Sigmoid colon (tissue), 7 donors: ENCODE data around the gene RHOH. TPM values are rescaled to one million over a fixed set of nuclear protein-coding genes. Genes with fewer than 3 reads are reported as not detected.
A peak's percentile ranks its signal among the peaks of the same experiment; 100 is the strongest.

Experiments used
- DNase-seq: peaks from one replicate; pipeline ENCODE4 v3.0.0-alpha.2; 2019
- H3K27ac ChIP-seq, 4 donors: fragments of 200-600 bp; sonication (generic); one replicate each; pipeline ENCODE4 v1.5.1; 2016 to 2019; ENCODE audit warnings: mild to moderate bottlenecking in 1 of 4
- H3K27me3 ChIP-seq, 3 donors: fragments of 200-600 bp; sonication (generic); one replicate each; pipeline ENCODE4 v1.5.1; 2019; ENCODE audit warnings: mild to moderate bottlenecking in 1 of 3
- H3K36me3 ChIP-seq, 4 donors: fragments of 200-600 bp; sonication (generic); one replicate each; pipeline ENCODE4 v1.5.1; 2016 to 2019
- H3K4me1 ChIP-seq, 4 donors: fragments of 200-600 bp; sonication (generic); one replicate each; pipeline ENCODE4 v1.5.1; 2017 to 2019
- H3K4me3 ChIP-seq, 4 donors: fragments of 200-600 bp; sonication (generic); one replicate each; pipeline ENCODE4 v1.5.1; 2017 to 2019; ENCODE audit warnings: mild to moderate bottlenecking in 2 of 4, moderate library complexity in 1 of 4
- H3K9me3 ChIP-seq, 4 donors: fragments of 200-600 bp in 3 of 4; sonication (generic) in 3 of 4; one replicate each; pipeline versions ENCODE4 v1.5.1 to v1.6.1; 2013 to 2019
- EP300 ChIP-seq, 4 donors: sonication (generic); formaldehyde crosslinking; IDR thresholded peaks; one replicate each; pipeline ENCODE4 v1.6.1; 2017; ENCODE audit warnings: antibody characterized with exemption in 4 of 4
- POLR2A ChIP-seq, 2 donors: fragments of 450-650 bp; IDR thresholded peaks; one replicate each; pipeline ENCODE4 v1.6.1; 2016; ENCODE audit warnings: antibody characterized with exemption in 2 of 2, mild to moderate bottlenecking in 2 of 2, moderate library complexity in 2 of 2
- POLR2AphosphoS5 ChIP-seq, 4 donors: sonication (generic); formaldehyde crosslinking; IDR thresholded peaks; one replicate each; pipeline ENCODE4 v1.6.1; 2017; ENCODE audit warnings: antibody characterized with exemption in 4 of 4
- WGBS, 2 donors: extraction: QIAGEN DNeasy Blood & Tissue Kit; methylation state at CpG; one replicate each; pipeline ENCODE4 v1.1.7; 2013; 5-methylcytosine and 5-hydroxymethylcytosine counted together
- intact Hi-C: fragments of 100-400 bp; cut with DNase I; formaldehyde crosslinking; loops from one replicate; pipeline ENCODE4 v1.15.1; 2023
- polyA plus RNA-seq, 3 donors: library from polyadenylated mRNA; stranded (reverse); fragments of 200-250 nt; gene quantifications; one replicate each; pipeline ENCODE4 v1.2.3, GENCODE V29; 2013
- total RNA-seq, 4 donors: library from RNA; depleted of rRNA; stranded (reverse); fragments of >200 nt; gene quantifications; one replicate each; pipeline ENCODE4 v1.1.0, GENCODE V29; 2016
- TF ChIP-seq, protein P1 (sequence below), 4 experiments: fragments of 450-650 bp in 3 of 4; fragments of 200-600 bp in 1 of 4; IDR thresholded peaks; one replicate each; pipeline ENCODE4 v1.5.1; 2016 to 2019; ENCODE audit warnings: antibody characterized with exemption in 4 of 4, mild to moderate bottlenecking in 3 of 4, moderate library complexity in 2 of 4
- donor health status: healthy with polysubstance abuse.
- donor health status: Bipolar disorder and iron deficiency.
- donor health status: healthy.

RHOH gene
- total and polyA plus RNA-seq, 7 donors: 0.49 to 38.8 (median 1.4) TPM

DNA sequence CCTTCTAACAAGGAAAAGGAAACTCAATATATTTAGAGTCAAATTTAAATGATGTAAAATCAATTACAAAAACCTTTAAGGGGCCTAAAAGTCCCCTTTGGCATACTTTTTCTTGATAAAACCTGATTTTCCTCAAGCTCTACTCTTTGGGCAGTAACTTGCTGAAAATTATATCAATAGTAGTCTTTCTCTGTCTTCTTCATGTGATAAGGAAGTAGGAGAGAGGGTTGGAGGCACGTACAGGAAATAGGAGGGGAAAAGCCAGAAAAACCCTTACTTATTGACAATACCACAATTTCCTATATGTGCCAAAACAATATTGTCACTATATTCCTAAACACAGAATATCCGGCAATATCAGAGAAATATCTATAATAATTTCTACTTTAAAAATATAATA lies 9.6 kb downstream of the RHOH start:
- Histone ChIP-seq H3K36me3 (no peaks in the 10 kb centered on the region), H3K9me3 (no peaks in the 10 kb centered on the region), H3K4me3 (no peak overlapping the region), H3K4me1 (no peaks in the 10 kb centered on the region), H3K27me3 (no peaks in the 10 kb centered on the region), H3K27ac (peak overlapping the region in 1 of 4 donors; percentile 18)
- intact Hi-C loops: no loop called here
- DNase-seq: no peak
- TF ChIP-seq POLR2AphosphoS5 (IDR thresholded peaks at IDR 0.05): no peak
- 34 to 47% methylated on average over 2 of the region's 2 CpGs for WGBS, 2 donors

DNA sequence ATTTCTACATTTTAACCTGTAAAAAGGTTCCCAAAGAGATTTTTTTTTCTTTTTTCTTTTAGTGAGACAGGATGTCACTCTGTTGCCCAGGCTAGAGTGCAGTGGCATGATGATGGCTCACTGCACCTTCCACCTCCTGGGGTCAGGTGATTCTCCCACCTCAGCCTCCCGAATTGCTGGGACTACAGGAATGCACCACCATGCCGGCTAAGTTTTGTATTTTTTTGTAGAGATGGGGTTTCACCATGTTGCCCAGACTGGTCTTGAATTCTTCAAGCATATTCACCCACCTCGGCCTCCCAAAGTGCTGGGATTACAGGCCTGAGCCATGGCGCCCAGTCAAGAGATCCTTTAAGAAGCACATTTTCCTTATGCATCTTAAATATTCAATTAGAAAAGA lies 12.6 kb downstream of the RHOH start:
- no peaks in the 10 kb centered on the region for H3K9me3 ChIP-seq
- no peak overlapping the region for H3K4me3 ChIP-seq
- no peaks in the 10 kb centered on the region for H3K27me3 ChIP-seq
- WGBS, 2 donors: 81 to 89% methylated on average over 4 of the region's 4 CpGs
- no peaks in the 10 kb centered on the region for H3K4me1 ChIP-seq
- intact Hi-C loops: no loop called here
- H3K36me3 ChIP-seq: no peaks in the 10 kb centered on the region
- TF ChIP-seq, protein P1, sequence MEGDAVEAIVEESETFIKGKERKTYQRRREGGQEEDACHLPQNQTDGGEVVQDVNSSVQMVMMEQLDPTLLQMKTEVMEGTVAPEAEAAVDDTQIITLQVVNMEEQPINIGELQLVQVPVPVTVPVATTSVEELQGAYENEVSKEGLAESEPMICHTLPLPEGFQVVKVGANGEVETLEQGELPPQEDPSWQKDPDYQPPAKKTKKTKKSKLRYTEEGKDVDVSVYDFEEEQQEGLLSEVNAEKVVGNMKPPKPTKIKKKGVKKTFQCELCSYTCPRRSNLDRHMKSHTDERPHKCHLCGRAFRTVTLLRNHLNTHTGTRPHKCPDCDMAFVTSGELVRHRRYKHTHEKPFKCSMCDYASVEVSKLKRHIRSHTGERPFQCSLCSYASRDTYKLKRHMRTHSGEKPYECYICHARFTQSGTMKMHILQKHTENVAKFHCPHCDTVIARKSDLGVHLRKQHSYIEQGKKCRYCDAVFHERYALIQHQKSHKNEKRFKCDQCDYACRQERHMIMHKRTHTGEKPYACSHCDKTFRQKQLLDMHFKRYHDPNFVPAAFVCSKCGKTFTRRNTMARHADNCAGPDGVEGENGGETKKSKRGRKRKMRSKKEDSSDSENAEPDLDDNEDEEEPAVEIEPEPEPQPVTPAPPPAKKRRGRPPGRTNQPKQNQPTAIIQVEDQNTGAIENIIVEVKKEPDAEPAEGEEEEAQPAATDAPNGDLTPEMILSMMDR (IDR thresholded peaks at IDR 0.05): no peak
- TF ChIP-seq EP300 (IDR thresholded peaks at IDR 0.05): no peak
- no peak for TF ChIP-seq POLR2A (IDR thresholded peaks at IDR 0.05)
- no peak for TF ChIP-seq POLR2AphosphoS5 (IDR thresholded peaks at IDR 0.05)
- no peak for DNase-seq
- no peak overlapping the region for H3K27ac ChIP-seq

DNA sequence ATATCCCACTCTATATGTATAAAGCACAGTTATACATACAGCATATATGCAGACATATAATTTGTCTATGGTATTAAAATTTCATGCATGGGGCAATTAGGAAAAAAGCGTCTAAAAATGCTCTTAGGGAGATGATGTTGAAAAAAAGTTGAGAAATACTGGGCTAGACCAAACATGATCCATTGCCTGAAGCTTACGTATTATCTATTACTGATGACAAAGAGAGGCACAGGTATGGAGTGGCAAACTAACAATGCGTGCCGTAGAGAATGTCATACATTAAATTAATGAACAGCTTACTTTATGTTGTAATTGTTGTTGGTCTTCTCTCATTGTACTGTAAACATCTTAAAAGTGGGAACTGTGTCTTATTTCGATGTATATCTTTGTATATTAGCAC lies 13.9 kb downstream of the RHOH start:
- no peaks in the 10 kb centered on the region for H3K9me3 ChIP-seq
- H3K36me3 ChIP-seq: no peaks in the 10 kb centered on the region
- no peak for DNase-seq
- H3K4me1 ChIP-seq: no peaks in the 10 kb centered on the region
- TF ChIP-seq POLR2A (IDR thresholded peaks at IDR 0.05): no peak
- TF ChIP-seq EP300 (IDR thresholded peaks at IDR 0.05): no peak
- TF ChIP-seq, protein P1 (IDR thresholded peaks at IDR 0.05): no peak
- TF ChIP-seq POLR2AphosphoS5 (IDR thresholded peaks at IDR 0.05): no peak
- no peak overlapping the region for H3K4me3 ChIP-seq
- intact Hi-C loops: no loop called here
- H3K27ac ChIP-seq: no peak overlapping the region
- WGBS, 2 donors: 77 to 91% methylated on average over 5 of the region's 5 CpGs
- H3K27me3 ChIP-seq: no peaks in the 10 kb centered on the region

DNA sequence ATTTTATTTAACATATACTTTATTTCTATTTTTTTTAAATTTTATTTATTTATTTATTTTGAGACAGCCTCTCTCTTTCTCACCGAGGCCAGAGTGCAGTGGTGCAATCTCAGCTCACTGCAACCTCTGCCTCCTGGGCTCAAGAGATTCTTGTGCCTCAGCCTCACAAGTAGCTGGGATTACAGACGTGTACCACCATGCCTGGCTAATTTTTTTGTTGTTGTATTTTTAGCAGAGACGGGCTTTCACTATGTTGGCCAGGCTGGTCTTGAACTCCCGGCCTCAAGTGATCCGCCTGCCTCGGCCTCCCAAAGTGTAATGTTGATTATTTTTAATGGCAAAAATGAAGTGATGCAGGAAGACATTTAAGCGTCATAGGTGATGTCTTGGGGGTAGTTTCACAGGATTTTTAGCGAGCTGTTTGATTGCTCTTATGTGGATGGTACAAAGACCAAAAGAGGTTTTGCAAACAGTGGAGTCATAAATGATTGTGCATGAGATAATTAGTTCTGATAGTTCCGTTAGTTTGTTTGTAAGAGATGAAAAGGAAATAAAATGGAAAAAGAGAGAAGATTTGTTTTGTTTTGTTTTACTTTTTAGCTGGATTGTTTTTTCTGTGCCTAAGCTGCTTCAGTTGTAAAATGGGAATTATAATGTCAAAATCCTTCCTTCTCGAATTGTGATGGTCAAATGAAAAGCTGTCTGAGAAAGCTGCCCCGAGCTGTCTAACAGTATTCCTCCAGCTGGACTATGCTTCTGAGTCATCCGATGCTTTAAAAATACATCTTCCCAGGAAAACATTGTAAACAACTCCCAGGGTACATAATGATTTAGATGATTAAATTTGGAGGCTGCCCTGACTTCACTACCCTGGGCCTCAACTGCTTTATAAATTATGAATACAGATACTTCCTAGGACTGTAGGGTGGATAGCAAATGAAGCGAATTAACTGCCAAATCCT lies 14.7 kb downstream of the RHOH start:
- Histone ChIP-seq H3K9me3 (no peaks in the 10 kb centered on the region), H3K27ac (no peak overlapping the region), H3K4me1 (no peaks in the 10 kb centered on the region), H3K4me3 (no peak overlapping the region), H3K27me3 (no peaks in the 10 kb centered on the region), H3K36me3 (no peaks in the 10 kb centered on the region)
- WGBS, 2 donors: 61 to 67% methylated on average over 13 of the region's 13 CpGs
- TF ChIP-seq EP300 (IDR thresholded peaks at IDR 0.05): no peak
- TF ChIP-seq, protein P1 (IDR thresholded peaks at IDR 0.05): no peak
- TF ChIP-seq POLR2AphosphoS5 (IDR thresholded peaks at IDR 0.05): no peak
- TF ChIP-seq POLR2A (IDR thresholded peaks at IDR 0.05): no peak
- no peak for DNase-seq
- intact Hi-C loops: no loop called here

DNA sequence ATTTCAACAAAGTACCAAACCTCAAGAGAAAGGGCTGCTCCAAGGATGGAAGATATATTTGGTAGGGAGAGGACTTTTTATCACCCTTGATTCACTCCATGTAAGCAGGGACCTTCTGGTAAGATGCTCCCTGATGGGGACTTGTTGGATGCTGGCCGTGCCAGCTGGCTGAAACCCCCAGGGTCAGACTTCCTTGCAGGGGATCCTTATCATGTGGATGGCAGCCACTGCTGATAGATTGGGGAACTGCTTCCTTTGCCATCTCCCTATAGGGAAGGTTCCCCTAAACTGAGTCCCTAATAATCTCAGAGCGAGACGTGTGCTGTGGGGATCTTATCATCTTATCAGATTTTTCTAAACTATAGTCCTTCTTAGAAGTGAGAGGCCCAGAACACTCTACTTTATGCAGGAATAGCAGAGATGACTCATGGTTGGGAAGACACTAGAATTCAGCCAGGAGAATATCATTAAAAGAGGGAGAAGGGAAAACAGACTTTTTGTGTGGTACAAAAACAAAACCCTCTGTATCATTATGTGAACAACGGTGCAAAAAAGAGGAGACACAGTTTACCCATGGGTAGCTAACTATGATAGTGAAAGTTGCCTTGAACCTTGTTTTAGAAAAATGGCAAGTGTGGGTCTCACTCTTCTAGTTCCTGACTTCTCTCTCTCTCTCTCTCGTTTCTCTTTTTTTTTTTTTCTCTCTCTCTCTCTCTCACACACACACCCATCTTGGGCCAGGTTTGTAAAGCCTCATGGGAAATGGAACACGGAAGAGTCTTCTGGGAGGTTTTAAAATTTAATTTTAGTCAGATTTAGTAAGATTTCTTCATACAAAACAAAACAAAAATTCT lies 16.1 kb downstream of the RHOH start:
- TF ChIP-seq, protein P1 (IDR thresholded peaks at IDR 0.05): no peak
- TF ChIP-seq POLR2A (IDR thresholded peaks at IDR 0.05) (no peak), POLR2AphosphoS5 (IDR thresholded peaks at IDR 0.05) (no peak), EP300 (IDR thresholded peaks at IDR 0.05) (no peak)
- Histone ChIP-seq H3K4me3 (no peak overlapping the region), H3K9me3 (no peaks in the 10 kb centered on the region), H3K36me3 (no peaks in the 10 kb centered on the region), H3K27me3 (no peaks in the 10 kb centered on the region), H3K4me1 (no peaks in the 10 kb centered on the region), H3K27ac (no peak overlapping the region)
- intact Hi-C loops: no loop called here
- 60 to 67% methylated on average over 6 of the region's 6 CpGs for WGBS, 2 donors
- no peak for DNase-seq
